GM04503 (cell line): ENCODE data around the gene PALS2.

Experiments
- DNase-seq: peaks from one replicate; pipeline ENCODE4 v3.0.0-alpha.2; 2012; ENCODE audit warnings: low read depth

PALS2 gene

GRCh38 chr7:24591152-24591551 is 17.9 kb downstream of the PALS2 start:
- no peak for DNase-seq

- no peak for DNase-seq
Observed at GRCh38 chr7:24595671-24596418, 22.6 kb downstream of the PALS2 start.

- DNase-seq, result no peak
Observed at GRCh38 chr7:24597014-24597413, 23.8 kb downstream of the PALS2 start.

GRCh38 chr7:24601600-24601999 is 28.3 kb downstream of the PALS2 start:
- DNase-seq, result no peak

- DNase-seq, result no peak
Observed at GRCh38 chr7:24602860-24603456, 29.7 kb downstream of the PALS2 start.

- DNase-seq, result no peak
Observed at GRCh38 chr7:24604630-24605029, 31.4 kb downstream of the PALS2 start.

- DNase-seq, result no peak
Observed at GRCh38 chr7:24608504-24608903, 35.3 kb downstream of the PALS2 start.

GRCh38 chr7:24609059-24609458 is 35.8 kb downstream of the PALS2 start:
- DNase-seq, result no peak

GRCh38 chr7:24609570-24609969 is 36.3 kb downstream of the PALS2 start:
- no peak for DNase-seq

- no peak for DNase-seq
Observed at GRCh38 chr7:24611130-24611529, 37.9 kb downstream of the PALS2 start.

GRCh38 chr7:24617957-24618616 is 44.8 kb downstream of the PALS2 start:
- no peak for DNase-seq

- DNase-seq, result no peak
Observed at GRCh38 chr7:24619978-24620377, 46.7 kb downstream of the PALS2 start.

- no peak for DNase-seq
Observed at GRCh38 chr7:24622646-24623182, 49.5 kb downstream of the PALS2 start.
